CD4-positive, alpha-beta T cell treated with Interleukin-15 for 4 hours (primary cell): ENCODE data around the gene SCAMP3.
"Not testable (repeated sequence)": the region's sequence is repeated elsewhere in the genome, so short reads cannot be mapped to it uniquely, and the experiment has no call there.

Source experiments
- DNase-seq: peaks from one replicate; pipeline ENCODE4 v3.0.0-alpha.2; 2020; ENCODE audit warnings: low spot score

SCAMP3 gene

GRCh38 chr1:155261852-155262673, at the start of gene SCAMP3:
TSS of gene SCAMP3 (minus strand) at chr1:155262360. CDS start at chr1:155262151, 209 bp downstream.
- peak; percentile 89 for DNase-seq

- no peak for DNase-seq
Measured at GRCh38 chr1:155309423-155310021, 47.4 kb upstream of the SCAMP3 start.

GRCh38 chr1:155308493-155309422, 46.6 kb upstream of the SCAMP3 start, which contains the start of gene FDPS:
TSS of gene FDPS (plus strand) at chr1:155308866. CDS start at chr1:155309790, 924 bp downstream.
- peak; percentile 98 for DNase-seq

GRCh38 chr1:155307247-155307740, 45.1 kb upstream of the SCAMP3 start:
- DNase-seq, result no peak

- no peak for DNase-seq
Measured at GRCh38 chr1:155305881-155306391, 43.8 kb upstream of the SCAMP3 start.

- no peak for DNase-seq
Measured at GRCh38 chr1:155304558-155305063, 42.5 kb upstream of the SCAMP3 start.

- no peak for DNase-seq
Measured at GRCh38 chr1:155301342-155301841, 39.2 kb upstream of the SCAMP3 start, which contains the start of gene PKLR. TSS of gene PKLR (minus strand) at chr1:155301438. CDS start at chr1:155301395, 43 bp downstream.

GRCh38 chr1:155300553-155301329, 38.6 kb upstream of the SCAMP3 start:
- no peak for DNase-seq

GRCh38 chr1:155300024-155300423, 37.9 kb upstream of the SCAMP3 start:
- no peak for DNase-seq

- no peak for DNase-seq
Measured at GRCh38 chr1:155297384-155297783, 35.2 kb upstream of the SCAMP3 start.

- DNase-seq, result no peak
Measured at GRCh38 chr1:155296661-155297060, 34.5 kb upstream of the SCAMP3 start.

GRCh38 chr1:155295942-155296267, 33.7 kb upstream of the SCAMP3 start:
- DNase-seq, result no peak

GRCh38 chr1:155295183-155295941, 33.2 kb upstream of the SCAMP3 start:
- DNase-seq, result no peak

- DNase-seq, result no peak
Measured at GRCh38 chr1:155294520-155295182, 32.5 kb upstream of the SCAMP3 start.

GRCh38 chr1:155293086-155293749, 31.1 kb upstream of the SCAMP3 start:
- no peak for DNase-seq

GRCh38 chr1:155291006-155291405, 28.8 kb upstream of the SCAMP3 start:
- not testable (repeated sequence) for DNase-seq

GRCh38 chr1:155287987-155288543, 25.9 kb upstream of the SCAMP3 start:
- DNase-seq, result no peak

GRCh38 chr1:155286544-155286943, 24.4 kb upstream of the SCAMP3 start:
- DNase-seq, result no peak
